GM19035 (cell line): ENCODE measurements around the gene SETD1B.

Experiments
- ATAC-seq: cut with Tn5 transposase; IDR thresholded peaks from one replicate; pipeline ENCODE4 v1.9.1; 2021; ENCODE audit not compliant: unreplicated experiment

Gene SETD1B

GRCh38 chr12:121823727-121824115 lies 19.9 kb downstream of the SETD1B start:
- no peak for ATAC-seq

GRCh38 chr12:121825041-121825523 lies 21.3 kb downstream of the SETD1B start:
- no peak for ATAC-seq

- no peak for ATAC-seq
Observed at GRCh38 chr12:121826318-121827150, 22.7 kb downstream of the SETD1B start.

GRCh38 chr12:121827351-121828099 lies 23.7 kb downstream of the SETD1B start:
- no peak for ATAC-seq

- no peak for ATAC-seq
Observed at GRCh38 chr12:121828306-121828705, 24.5 kb downstream of the SETD1B start.

- ATAC-seq = no peak
Observed at GRCh38 chr12:121828826-121829225, 25.0 kb downstream of the SETD1B start.

GRCh38 chr12:121829250-121829918 lies 25.6 kb downstream of the SETD1B start:
- ATAC-seq = no peak

GRCh38 chr12:121830134-121830533 lies 26.3 kb downstream of the SETD1B start:
- ATAC-seq = no peak

- ATAC-seq = no peak
Observed at GRCh38 chr12:121830588-121831265, 26.9 kb downstream of the SETD1B start.

- ATAC-seq = no peak
Observed at GRCh38 chr12:121831571-121832245, 27.9 kb downstream of the SETD1B start.

- ATAC-seq = no peak
Observed at GRCh38 chr12:121837680-121838079, 33.9 kb downstream of the SETD1B start.

- ATAC-seq = no peak
Observed at GRCh38 chr12:121838126-121838525, 34.3 kb downstream of the SETD1B start.

- peak; percentile 88 for ATAC-seq
Observed at GRCh38 chr12:121839106-121839992, 35.5 kb downstream of the SETD1B start.

GRCh38 chr12:121839993-121840761 lies 36.4 kb downstream of the SETD1B start:
- no peak for ATAC-seq

GRCh38 chr12:121843236-121843982 lies 39.6 kb downstream of the SETD1B start:
- no peak for ATAC-seq

- no peak for ATAC-seq
Observed at GRCh38 chr12:121845701-121846100, 41.9 kb downstream of the SETD1B start.

GRCh38 chr12:121849211-121849610 lies 45.4 kb downstream of the SETD1B start:
- ATAC-seq = no peak

- no peak for ATAC-seq
Observed at GRCh38 chr12:121849665-121850064, 45.9 kb downstream of the SETD1B start.
